ENCODE results near the gene NABP1.

- TF ChIP-seq YY1 (IDR thresholded peaks at IDR 0.05; ENCODE audit: low read depth) (no peak), FOXM1 (IDR thresholded peaks at IDR 0.05; ENCODE audit: borderline replicate concordance, low read depth) (no peak), REST (IDR thresholded peaks at IDR 0.05; ENCODE audit: low read depth) (no peak), EP300 (IDR thresholded peaks at IDR 0.05; ENCODE audit: borderline replicate concordance) (no peak), CREB1 (IDR thresholded peaks at IDR 0.05; ENCODE audit: low read depth) (no peak), RAD21 (IDR thresholded peaks at IDR 0.05; ENCODE audit: low read depth) (no peak), TEAD4 (IDR thresholded peaks at IDR 0.05) (no peak), MAX (IDR thresholded peaks at IDR 0.05) (no peak), NFIC (IDR thresholded peaks at IDR 0.05) (no peak), TAF1 (IDR thresholded peaks at IDR 0.05; ENCODE audit: low read depth) (no peak), EGR1 (IDR thresholded peaks at IDR 0.05) (no peak), ZBTB7A (IDR thresholded peaks at IDR 0.05; ENCODE audit: low read depth) (no peak)
Measured at GRCh38 chr2:191656391-191656790, 21.5 kb upstream of the NABP1 start.

Measured in Ishikawa (cell line).